Measurements from ENCODE around the gene PEX11B. TPM values are rescaled to one million over a fixed set of nuclear protein-coding genes. Genes with fewer than 3 reads are reported as not detected.

The PEX11B gene
- total RNA-seq, 1 experiment from 2014 or later: 27.4 TPM

DNA sequence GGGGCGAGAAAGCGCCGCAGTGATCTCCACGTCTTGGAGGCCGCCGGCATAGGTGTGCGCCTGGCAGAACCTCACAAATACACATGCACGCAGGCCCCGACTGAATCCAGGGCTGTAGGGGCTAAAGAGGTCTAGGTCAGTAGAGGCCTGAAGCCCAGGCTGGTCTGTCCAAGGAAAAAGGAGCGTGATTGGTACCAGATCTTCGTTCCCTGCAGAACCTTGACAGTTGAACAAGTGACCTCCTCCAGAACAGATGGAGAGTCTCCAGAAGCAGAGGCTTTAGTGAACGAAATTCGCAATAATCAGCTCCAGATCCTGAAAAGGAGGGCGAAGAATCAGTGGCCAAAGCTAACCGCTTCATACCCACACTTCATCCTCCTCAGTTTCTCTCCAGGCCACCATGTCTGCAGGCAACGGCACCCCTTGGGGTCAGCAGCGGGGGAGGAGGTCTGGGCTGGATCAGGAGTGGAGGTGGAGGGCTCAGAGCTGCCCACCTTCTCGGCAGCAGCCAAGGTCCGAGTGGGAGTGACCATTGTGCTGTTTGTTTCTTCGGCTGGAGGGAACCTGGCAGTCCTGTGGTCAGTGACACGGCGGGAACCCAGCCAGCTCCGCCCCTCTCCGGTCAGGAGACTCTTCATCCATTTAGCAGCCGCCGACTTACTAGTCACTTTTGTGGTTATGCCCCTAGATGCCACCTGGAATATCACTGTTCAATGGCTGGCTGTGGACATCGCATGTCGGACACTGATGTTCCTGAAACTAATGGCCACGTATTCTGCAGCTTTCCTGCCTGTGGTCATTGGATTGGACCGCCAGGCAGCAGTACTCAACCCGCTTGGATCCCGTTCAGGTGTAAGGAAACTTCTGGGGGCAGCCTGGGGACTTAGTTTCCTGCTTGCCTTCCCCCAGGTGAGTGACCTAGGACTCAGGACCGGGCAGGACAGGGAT, 749 bp upstream of the PEX11B start:
- POLR2A ChIA-PET: interaction anchor here (0.6 to 2.2 kb wide), 3 partner anchors 8 to 110 kb away, joined by 3 to 9 read pairs (median 6); partner anchors contain the start of gene RBM8A
- Histone ChIP-seq H3K27ac (ENCODE audit: low read length) (peak overlapping the region; percentile 93), H3K9me3 (ENCODE audit: control insufficient read depth, insufficient read depth, low read depth, low read length) (no peaks in the 10 kb centered on the region), H3K4me3 (ENCODE audit: low read depth in 2 of 2, low read length in 2 of 2) (peak overlapping the region; percentile 92 to 94), H3K27me3 (ENCODE audit: control insufficient read depth, insufficient read depth, low read length) (no peaks in the 10 kb centered on the region), H3K36me3 (ENCODE audit: control insufficient read depth, insufficient read depth, low read length) (peaks cover 11% of the 10 kb centered on the region), H3K4me1 (ENCODE audit: control insufficient read depth, insufficient read depth, low read length) (peaks cover 19% of the 10 kb centered on the region)
- peak; percentile 93 for ATAC-seq
- TF ChIP-seq TCF7L2 (IDR thresholded peaks at IDR 0.05; ENCODE audit: low read depth, low read length) (no peak), POLR2AphosphoS5 (IDR thresholded peaks at IDR 0.05; ENCODE audit: low read depth, low read length) (0 out of 2 replicates have a peak, but pooled peaks have one; percentile 23), SIN3A (IDR thresholded peaks at IDR 0.05; ENCODE audit: borderline replicate concordance, insufficient read depth, low read depth, low read length) (no peak)
- CTCF ChIA-PET: interaction anchor here (0.6 to 1.4 kb wide), 3 partner anchors 12 to 95 kb away, joined by 3 read pairs; partner anchors contain the start of genes POLR3C and RNF115
- intact Hi-C loops (cut with micrococcal nuclease; ENCODE audit: unreplicated experiment): loop anchor here (10.0 kb wide), 1 partner anchor 64 kb away; the partner anchor contains the start of gene PIAS3
- no peak for DNase-seq (ENCODE audit: low read depth, low spot score)
- BruUV-seq (replicated peaks): no TSS peak
- in situ Hi-C loops (cut with HindIII; ENCODE audit: low pct_unique_long_range_greater_than_20kb, low sequenced_read_pairs): no loop called here

- TF ChIP-seq, protein P1, sequence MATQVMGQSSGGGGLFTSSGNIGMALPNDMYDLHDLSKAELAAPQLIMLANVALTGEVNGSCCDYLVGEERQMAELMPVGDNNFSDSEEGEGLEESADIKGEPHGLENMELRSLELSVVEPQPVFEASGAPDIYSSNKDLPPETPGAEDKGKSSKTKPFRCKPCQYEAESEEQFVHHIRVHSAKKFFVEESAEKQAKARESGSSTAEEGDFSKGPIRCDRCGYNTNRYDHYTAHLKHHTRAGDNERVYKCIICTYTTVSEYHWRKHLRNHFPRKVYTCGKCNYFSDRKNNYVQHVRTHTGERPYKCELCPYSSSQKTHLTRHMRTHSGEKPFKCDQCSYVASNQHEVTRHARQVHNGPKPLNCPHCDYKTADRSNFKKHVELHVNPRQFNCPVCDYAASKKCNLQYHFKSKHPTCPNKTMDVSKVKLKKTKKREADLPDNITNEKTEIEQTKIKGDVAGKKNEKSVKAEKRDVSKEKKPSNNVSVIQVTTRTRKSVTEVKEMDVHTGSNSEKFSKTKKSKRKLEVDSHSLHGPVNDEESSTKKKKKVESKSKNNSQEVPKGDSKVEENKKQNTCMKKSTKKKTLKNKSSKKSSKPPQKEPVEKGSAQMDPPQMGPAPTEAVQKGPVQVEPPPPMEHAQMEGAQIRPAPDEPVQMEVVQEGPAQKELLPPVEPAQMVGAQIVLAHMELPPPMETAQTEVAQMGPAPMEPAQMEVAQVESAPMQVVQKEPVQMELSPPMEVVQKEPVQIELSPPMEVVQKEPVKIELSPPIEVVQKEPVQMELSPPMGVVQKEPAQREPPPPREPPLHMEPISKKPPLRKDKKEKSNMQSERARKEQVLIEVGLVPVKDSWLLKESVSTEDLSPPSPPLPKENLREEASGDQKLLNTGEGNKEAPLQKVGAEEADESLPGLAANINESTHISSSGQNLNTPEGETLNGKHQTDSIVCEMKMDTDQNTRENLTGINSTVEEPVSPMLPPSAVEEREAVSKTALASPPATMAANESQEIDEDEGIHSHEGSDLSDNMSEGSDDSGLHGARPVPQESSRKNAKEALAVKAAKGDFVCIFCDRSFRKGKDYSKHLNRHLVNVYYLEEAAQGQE (IDR thresholded peaks at IDR 0.05; ENCODE audit: insufficient read depth in 1 of 2, low read depth in 2 of 2, low read length in 1 of 2): no peak
- TF ChIP-seq POLR2AphosphoS5 (IDR thresholded peaks at IDR 0.05; ENCODE audit: low read depth, low read length): no peak
- no peak for TF ChIP-seq SIN3A (IDR thresholded peaks at IDR 0.05; ENCODE audit: borderline replicate concordance, insufficient read depth, low read depth, low read length)
- TF ChIP-seq TCF7L2 (IDR thresholded peaks at IDR 0.05; ENCODE audit: low read depth, low read length): no peak
- TF ChIP-seq CTCF (IDR thresholded peaks at IDR 0.05): no peak
- ChIA-PET CTCF (no interaction called here), POLR2A (interaction anchor here (2.2 kb wide), 1 partner anchor 10 kb away, joined by 9 read pairs; the partner anchor contains the start of gene RBM8A)
- H3K36me3 ChIP-seq (ENCODE audit: control insufficient read depth, insufficient read depth, low read length): peaks cover 7% of the 10 kb centered on the region
- H3K4me1 ChIP-seq (ENCODE audit: control insufficient read depth, insufficient read depth, low read length): peaks cover 16% of the 10 kb centered on the region
- no peaks in the 10 kb centered on the region for H3K27me3 ChIP-seq (ENCODE audit: control insufficient read depth, insufficient read depth, low read length)
- intact Hi-C loops (cut with micrococcal nuclease; ENCODE audit: unreplicated experiment): loop anchor here (10.0 kb wide), 1 partner anchor 63 kb away; the partner anchor contains the start of gene PIAS3
- no peak for ATAC-seq
- in situ Hi-C loops (cut with HindIII; ENCODE audit: low pct_unique_long_range_greater_than_20kb, low sequenced_read_pairs): no loop called here
- H3K27ac ChIP-seq (ENCODE audit: low read length): peak overlapping the region; percentile 93
- H3K4me3 ChIP-seq (ENCODE audit: low read depth in 2 of 2, low read length in 2 of 2): peak overlapping the region; percentile 92 to 94
- DNase-seq (ENCODE audit: low read depth, low spot score): no peak
- no TSS peak for BruUV-seq (replicated peaks)
- H3K9me3 ChIP-seq (ENCODE audit: control insufficient read depth, insufficient read depth, low read depth, low read length): no peaks in the 10 kb centered on the region
Measured at GRCh38 chr1:145917595-145917994, 922 bp downstream of the PEX11B start.
